Smooth muscle cell (in vitro differentiated cells): Measurements from ENCODE around the gene SEMA5B. TPM values are rescaled to one million over a fixed set of nuclear protein-coding genes. Genes with fewer than 3 reads are reported as not detected.

Experiments used
- DNase-seq: peaks from one replicate; lab custom pipeline; 2025; ENCODE audit not compliant: unreplicated experiment; lab: John Stamatoyannopoulos, UW
- H2AFZ ChIP-seq: fragments of 200-600 bp; sonication (generic); 2 replicates; pipeline ENCODE4 v1.6.0; 2016; ENCODE audit warnings: antibody characterized with exemption, low read depth, mild to moderate bottlenecking
- H3F3A ChIP-seq: fragments of 200-600 bp; sonication (generic); 2 replicates; pipeline ENCODE4 v1.6.0; 2017; ENCODE audit warnings: antibody characterized with exemption, low read depth
- H3K27ac ChIP-seq: fragments of 200-600 bp; sonication (generic); 2 replicates; pipeline ENCODE4 v1.5.1; 2016; ENCODE audit warnings: low read depth, mild to moderate bottlenecking
- H3K27me3 ChIP-seq: fragments of 200-600 bp; sonication (generic); 2 replicates; pipeline ENCODE4 v1.6.1; 2016; ENCODE audit warnings: low read depth, mild to moderate bottlenecking
- H3K36me3 ChIP-seq: fragments of 200-600 bp; sonication (generic); 2 replicates; pipeline ENCODE4 v1.5.1; 2016; ENCODE audit warnings: low read depth
- H3K4me1 ChIP-seq: fragments of 200-600 bp; sonication (generic); 2 replicates; pipeline ENCODE4 v1.5.1; 2016; ENCODE audit warnings: low read depth
- H3K4me2 ChIP-seq: fragments of 200-600 bp; sonication (generic); 2 replicates; pipeline ENCODE4 v1.6.0; 2016; ENCODE audit warnings: mild to moderate bottlenecking
- H3K4me3 ChIP-seq: fragments of 200-600 bp; sonication (generic); 2 replicates; pipeline ENCODE4 v1.5.1; 2016; ENCODE audit warnings: mild to moderate bottlenecking
- H3K79me2 ChIP-seq: fragments of 200-600 bp; sonication (generic); 2 replicates; pipeline ENCODE4 v1.6.0; 2016; ENCODE audit warnings: low read depth, mild to moderate bottlenecking
- H3K9ac ChIP-seq: fragments of 200-600 bp; sonication (generic); 2 replicates; pipeline ENCODE4 v1.6.0; 2016; ENCODE audit warnings: low read depth
- H3K9me3 ChIP-seq: fragments of 200-600 bp; sonication (generic); replicated peaks from 2 replicates; pipeline ENCODE4 v1.5.1; 2016; ENCODE audit warnings: low read depth
- H4K20me1 ChIP-seq: fragments of 200-600 bp; sonication (generic); 2 replicates; pipeline ENCODE4 v1.6.0; 2016; ENCODE audit warnings: low read depth
- WGBS: methylation state at CpG from one replicate; pipeline ENCODE4 v1.1.7; 2016; ENCODE audit warnings: low lambda C conversion rate; 5-methylcytosine and 5-hydroxymethylcytosine counted together
- polyA plus RNA-seq: library from polyadenylated mRNA; unstranded; fragments of >200 nt; fragmentation: Nextera tagmentation; extraction: Ambion mirVana; gene quantifications from 2 replicates; pipeline ENCODE4 v1.2.1, GENCODE V29; 2016
- total RNA-seq: library from RNA; depleted of rRNA; stranded (reverse); fragments of >200 nt; gene quantifications from 2 replicates; pipeline ENCODE4 v1.2.3, GENCODE V29; 2014
- TF ChIP-seq, protein P1 (sequence below): fragments of 200-600 bp; sonication (generic); IDR thresholded peaks from 2 replicates; pipeline ENCODE4 v1.5.1; 2017; ENCODE audit warnings: borderline replicate concordance, mild to moderate bottlenecking, antibody characterized with exemption; ENCODE audit not compliant: insufficient read depth, poor library complexity, severe bottlenecking

Gene SEMA5B
- total and polyA plus RNA-seq, 2 experiments from 2014 or later: not detected

DNA sequence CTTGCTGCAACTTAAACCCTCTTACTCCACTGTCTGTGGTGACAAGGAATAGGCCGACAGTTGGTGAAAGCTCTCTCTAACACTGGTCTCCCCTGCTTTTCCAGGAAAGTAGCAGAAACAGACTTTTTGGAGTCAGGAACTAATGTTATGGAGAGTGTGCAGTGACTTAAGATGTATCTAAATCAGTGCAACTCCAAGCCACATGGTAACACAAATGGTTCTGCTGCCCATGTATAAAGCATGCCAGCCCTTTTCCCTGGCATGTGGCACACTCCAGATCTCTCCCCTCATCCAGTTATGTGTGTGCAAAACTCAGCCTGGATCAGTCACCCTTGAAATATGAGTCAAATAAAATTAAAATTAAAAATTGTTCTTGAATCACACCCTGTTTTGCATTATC is 55.4 kb downstream of the SEMA5B start:
- peaks cover 18% of the 10 kb centered on the region for H3K4me1 ChIP-seq
- H3K9ac ChIP-seq: no peak overlapping the region
- no peak overlapping the region for H2AFZ ChIP-seq
- no peak for DNase-seq
- H3F3A ChIP-seq: peaks cover 2% of the 10 kb centered on the region
- H3K27ac ChIP-seq: no peak overlapping the region
- peaks cover 15% of the 10 kb centered on the region for H3K27me3 ChIP-seq
- no peak overlapping the region for H3K4me3 ChIP-seq
- no peaks in the 10 kb centered on the region for H3K79me2 ChIP-seq
- no peak overlapping the region for H3K4me2 ChIP-seq
- H3K9me3 ChIP-seq: no peaks in the 10 kb centered on the region
- no peaks in the 10 kb centered on the region for H4K20me1 ChIP-seq
- WGBS: 100% methylated on average over 1 of the region's 1 CpG
- H3K36me3 ChIP-seq: no peaks in the 10 kb centered on the region
- TF ChIP-seq, protein P1, sequence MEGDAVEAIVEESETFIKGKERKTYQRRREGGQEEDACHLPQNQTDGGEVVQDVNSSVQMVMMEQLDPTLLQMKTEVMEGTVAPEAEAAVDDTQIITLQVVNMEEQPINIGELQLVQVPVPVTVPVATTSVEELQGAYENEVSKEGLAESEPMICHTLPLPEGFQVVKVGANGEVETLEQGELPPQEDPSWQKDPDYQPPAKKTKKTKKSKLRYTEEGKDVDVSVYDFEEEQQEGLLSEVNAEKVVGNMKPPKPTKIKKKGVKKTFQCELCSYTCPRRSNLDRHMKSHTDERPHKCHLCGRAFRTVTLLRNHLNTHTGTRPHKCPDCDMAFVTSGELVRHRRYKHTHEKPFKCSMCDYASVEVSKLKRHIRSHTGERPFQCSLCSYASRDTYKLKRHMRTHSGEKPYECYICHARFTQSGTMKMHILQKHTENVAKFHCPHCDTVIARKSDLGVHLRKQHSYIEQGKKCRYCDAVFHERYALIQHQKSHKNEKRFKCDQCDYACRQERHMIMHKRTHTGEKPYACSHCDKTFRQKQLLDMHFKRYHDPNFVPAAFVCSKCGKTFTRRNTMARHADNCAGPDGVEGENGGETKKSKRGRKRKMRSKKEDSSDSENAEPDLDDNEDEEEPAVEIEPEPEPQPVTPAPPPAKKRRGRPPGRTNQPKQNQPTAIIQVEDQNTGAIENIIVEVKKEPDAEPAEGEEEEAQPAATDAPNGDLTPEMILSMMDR: no peak

DNA sequence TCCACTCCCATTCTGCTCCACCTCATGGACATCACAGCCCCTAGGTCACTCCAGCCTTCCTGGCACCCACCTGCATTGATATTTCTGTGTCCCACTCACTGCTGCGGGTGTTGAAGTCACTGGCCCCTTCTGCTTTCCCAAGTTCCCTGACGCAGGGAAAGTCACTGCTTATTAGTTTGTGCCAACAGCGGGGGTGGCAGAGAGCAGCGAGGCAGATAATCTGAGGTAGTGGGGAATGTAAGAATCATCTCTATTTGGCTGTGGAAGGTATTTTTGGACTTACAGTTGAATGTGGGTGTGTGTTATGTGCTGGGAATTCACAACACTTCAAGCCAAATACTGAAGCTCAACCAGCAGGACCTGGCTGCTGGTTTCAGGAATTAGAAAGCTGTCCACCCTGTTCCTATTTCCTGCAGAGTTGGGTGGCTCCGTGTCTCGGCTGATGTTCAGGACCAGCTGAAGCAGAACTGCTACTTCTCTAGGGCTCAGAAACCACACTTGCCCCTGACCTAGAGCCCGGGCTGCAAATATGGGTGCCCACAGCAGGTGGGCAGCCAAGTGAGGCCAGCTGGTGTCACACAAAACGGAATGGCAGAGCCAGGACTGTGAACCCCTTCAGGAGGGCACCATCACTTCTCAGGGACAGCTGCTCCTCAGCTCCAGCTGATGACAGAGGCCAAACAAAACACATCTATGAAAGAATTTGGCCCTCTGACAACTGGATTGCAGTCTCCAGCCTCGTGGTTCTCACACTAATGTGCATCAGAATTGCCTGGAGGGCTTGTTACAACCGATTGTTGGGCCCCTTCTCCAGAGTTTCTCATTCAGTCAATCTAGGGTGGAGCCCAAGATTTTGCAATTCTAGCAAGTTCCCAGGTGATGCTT is 57.7 kb downstream of the SEMA5B start:
- no peak overlapping the region for H2AFZ ChIP-seq
- peaks cover 7% of the 10 kb centered on the region for H3K4me1 ChIP-seq
- 66% methylated on average over 10 of the region's 10 CpGs for WGBS
- TF ChIP-seq, protein P1: no peak
- no peak for DNase-seq
- no peaks in the 10 kb centered on the region for H3K36me3 ChIP-seq
- H3K4me2 ChIP-seq: no peak overlapping the region
- H3F3A ChIP-seq: no peaks in the 10 kb centered on the region
- H4K20me1 ChIP-seq: no peaks in the 10 kb centered on the region
- H3K9ac ChIP-seq: no peak overlapping the region
- no peak overlapping the region for H3K27ac ChIP-seq
- peaks cover 15% of the 10 kb centered on the region for H3K27me3 ChIP-seq
- H3K79me2 ChIP-seq: no peaks in the 10 kb centered on the region
- H3K9me3 ChIP-seq: no peaks in the 10 kb centered on the region
- no peak overlapping the region for H3K4me3 ChIP-seq

DNA sequence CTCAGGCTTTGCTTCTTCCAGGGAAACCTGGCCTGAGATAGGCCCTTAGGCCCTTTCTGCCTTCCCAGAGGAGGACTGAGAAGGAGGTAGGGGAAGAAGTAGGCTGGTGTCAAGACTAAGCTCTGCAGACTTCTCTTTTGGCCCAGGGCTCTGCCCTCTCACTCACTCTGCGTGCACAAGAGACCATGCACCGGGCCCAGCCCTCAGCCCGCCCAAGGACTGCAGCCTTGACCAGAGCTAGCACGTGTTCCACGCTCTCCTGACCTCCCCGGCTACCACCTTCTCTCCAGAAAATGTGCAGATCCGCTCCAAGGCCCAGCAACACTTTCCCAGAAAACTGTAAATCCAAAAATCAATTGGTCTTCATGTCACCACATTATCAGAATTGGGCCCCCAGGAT is 59.8 kb downstream of the SEMA5B start:
- no peak for DNase-seq
- Histone ChIP-seq H3F3A (no peaks in the 10 kb centered on the region), H3K27me3 (peaks cover 15% of the 10 kb centered on the region), H2AFZ (no peak overlapping the region), H3K4me1 (no peaks in the 10 kb centered on the region), H4K20me1 (no peaks in the 10 kb centered on the region), H3K27ac (no peak overlapping the region), H3K9me3 (no peaks in the 10 kb centered on the region), H3K4me3 (no peak overlapping the region), H3K4me2 (no peak overlapping the region), H3K79me2 (no peaks in the 10 kb centered on the region), H3K36me3 (no peaks in the 10 kb centered on the region), H3K9ac (no peak overlapping the region)
- 95% methylated on average over 7 of the region's 7 CpGs for WGBS
- TF ChIP-seq, protein P1: no peak

DNA sequence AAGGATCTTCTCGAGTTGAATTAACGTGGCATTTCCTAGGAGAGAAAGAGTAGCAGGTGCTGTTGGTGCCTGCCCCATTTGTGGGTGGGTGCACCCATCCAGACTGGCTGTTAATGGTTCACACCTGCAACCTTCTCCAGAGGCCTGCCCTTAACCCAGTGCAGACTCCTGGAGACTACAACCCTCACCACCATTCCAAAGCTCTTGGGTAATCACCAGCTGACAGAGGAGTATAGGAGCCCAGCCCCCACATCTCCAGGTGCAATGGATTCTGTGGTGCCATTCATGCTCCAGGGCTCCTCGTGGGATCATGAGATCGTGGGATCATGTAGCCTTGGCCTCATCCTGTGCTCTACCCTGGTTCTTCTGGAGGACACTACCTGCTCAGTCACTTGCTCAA is 60.2 kb downstream of the SEMA5B start:
- H3K27ac ChIP-seq: no peak overlapping the region
- H3K4me1 ChIP-seq: no peaks in the 10 kb centered on the region
- H3K27me3 ChIP-seq: peaks cover 15% of the 10 kb centered on the region
- no peaks in the 10 kb centered on the region for H4K20me1 ChIP-seq
- H3F3A ChIP-seq: no peaks in the 10 kb centered on the region
- no peak overlapping the region for H3K9ac ChIP-seq
- no peaks in the 10 kb centered on the region for H3K36me3 ChIP-seq
- H3K4me3 ChIP-seq: no peak overlapping the region
- H2AFZ ChIP-seq: no peak overlapping the region
- no peak overlapping the region for H3K4me2 ChIP-seq
- H3K9me3 ChIP-seq: no peaks in the 10 kb centered on the region
- H3K79me2 ChIP-seq: no peaks in the 10 kb centered on the region
- WGBS: 97% methylated on average over 4 of the region's 4 CpGs
- DNase-seq: no peak
- TF ChIP-seq, protein P1: no peak
